Kidney epithelial cell (primary cell): Measurements from ENCODE around the gene GATD1. TPM values are rescaled to one million over a fixed set of nuclear protein-coding genes. Genes with fewer than 3 reads are reported as not detected.

Source experiments
- DNase-seq: peaks from one replicate; pipeline ENCODE4 v3.0.0-alpha.2; 2010; ENCODE audit warnings: low read depth
- H3K27me3 ChIP-seq: 2 replicates; pipeline ENCODE4 v1.6.0; 2011; ENCODE audit warnings: low read length; ENCODE audit not compliant: control insufficient read depth, insufficient read depth
- H3K36me3 ChIP-seq: 2 replicates; pipeline ENCODE4 v1.5.1; 2011; ENCODE audit warnings: low read length; ENCODE audit not compliant: control insufficient read depth, insufficient read depth
- H3K4me3 ChIP-seq: 2 replicates; pipeline ENCODE4 v1.5.1; 2011; ENCODE audit warnings: low read depth, mild to moderate bottlenecking, control low read depth, low read length
- total RNA-seq: library from RNA; depleted of rRNA; stranded (reverse); fragments of >200 nt; gene quantifications from 2 replicates; pipeline ENCODE4 v1.2.3, GENCODE V29; 2015
- TF ChIP-seq, protein P1 (sequence below): IDR thresholded peaks from 2 replicates; pipeline ENCODE4 v1.5.1; 2011; ENCODE audit warnings: mild to moderate bottlenecking, moderate library complexity, low read length, control low read depth, inconsistent platforms; ENCODE audit not compliant: insufficient read depth, poor library complexity, severe bottlenecking

GATD1 gene
- total RNA-seq, 1 donor from 2014 or later: 27.6 TPM

DNA sequence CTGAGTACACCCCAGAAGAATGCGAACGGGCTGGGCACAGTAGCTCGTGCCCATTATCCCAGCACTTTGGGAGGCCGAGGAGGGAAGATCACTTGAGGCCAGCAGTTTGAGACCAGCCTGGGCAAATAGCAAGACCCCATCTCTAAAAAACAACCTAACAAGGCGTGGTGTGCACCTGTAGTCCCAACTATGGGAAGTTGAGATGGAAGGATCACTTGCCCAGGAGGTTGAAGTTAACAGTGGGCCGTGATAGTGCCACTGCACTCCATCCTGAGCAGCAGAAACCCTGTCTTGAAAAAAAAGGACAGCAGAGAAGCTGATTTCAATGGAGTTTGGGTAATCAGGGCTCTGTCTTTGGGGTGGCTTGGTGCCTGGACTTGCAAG, 35.8 kb upstream of the GATD1 start:
- DNase-seq: no peak
- no peak overlapping the region for H3K4me3 ChIP-seq
- TF ChIP-seq, protein P1, sequence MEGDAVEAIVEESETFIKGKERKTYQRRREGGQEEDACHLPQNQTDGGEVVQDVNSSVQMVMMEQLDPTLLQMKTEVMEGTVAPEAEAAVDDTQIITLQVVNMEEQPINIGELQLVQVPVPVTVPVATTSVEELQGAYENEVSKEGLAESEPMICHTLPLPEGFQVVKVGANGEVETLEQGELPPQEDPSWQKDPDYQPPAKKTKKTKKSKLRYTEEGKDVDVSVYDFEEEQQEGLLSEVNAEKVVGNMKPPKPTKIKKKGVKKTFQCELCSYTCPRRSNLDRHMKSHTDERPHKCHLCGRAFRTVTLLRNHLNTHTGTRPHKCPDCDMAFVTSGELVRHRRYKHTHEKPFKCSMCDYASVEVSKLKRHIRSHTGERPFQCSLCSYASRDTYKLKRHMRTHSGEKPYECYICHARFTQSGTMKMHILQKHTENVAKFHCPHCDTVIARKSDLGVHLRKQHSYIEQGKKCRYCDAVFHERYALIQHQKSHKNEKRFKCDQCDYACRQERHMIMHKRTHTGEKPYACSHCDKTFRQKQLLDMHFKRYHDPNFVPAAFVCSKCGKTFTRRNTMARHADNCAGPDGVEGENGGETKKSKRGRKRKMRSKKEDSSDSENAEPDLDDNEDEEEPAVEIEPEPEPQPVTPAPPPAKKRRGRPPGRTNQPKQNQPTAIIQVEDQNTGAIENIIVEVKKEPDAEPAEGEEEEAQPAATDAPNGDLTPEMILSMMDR: no peak
- H3K27me3 ChIP-seq: no peaks in the 10 kb centered on the region
- H3K36me3 ChIP-seq: peaks cover 8% of the 10 kb centered on the region

DNA sequence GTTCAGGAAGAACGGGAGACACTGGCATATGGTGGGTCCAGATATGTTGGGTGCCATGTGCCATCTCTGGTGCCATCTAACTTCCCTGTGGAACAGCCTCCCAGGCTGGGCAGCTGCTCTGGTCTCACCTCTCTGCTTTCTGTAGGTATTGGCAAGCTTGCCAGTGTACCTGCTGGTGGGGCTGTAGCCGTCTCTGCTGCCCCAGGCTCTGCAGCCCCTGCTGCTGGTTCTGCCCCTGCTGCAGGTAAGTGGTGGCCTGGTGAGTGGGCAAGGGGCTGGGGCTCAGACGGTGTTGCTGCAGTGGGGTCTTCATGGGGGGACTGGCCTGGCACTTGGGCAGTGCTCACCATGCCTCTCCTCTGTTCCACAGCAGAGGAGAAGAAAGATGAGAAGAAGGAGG, 35.1 kb upstream of the GATD1 start:
- no peak overlapping the region for H3K4me3 ChIP-seq
- no peak for DNase-seq
- peaks cover 8% of the 10 kb centered on the region for H3K36me3 ChIP-seq
- TF ChIP-seq, protein P1: no peak
- no peaks in the 10 kb centered on the region for H3K27me3 ChIP-seq

DNA sequence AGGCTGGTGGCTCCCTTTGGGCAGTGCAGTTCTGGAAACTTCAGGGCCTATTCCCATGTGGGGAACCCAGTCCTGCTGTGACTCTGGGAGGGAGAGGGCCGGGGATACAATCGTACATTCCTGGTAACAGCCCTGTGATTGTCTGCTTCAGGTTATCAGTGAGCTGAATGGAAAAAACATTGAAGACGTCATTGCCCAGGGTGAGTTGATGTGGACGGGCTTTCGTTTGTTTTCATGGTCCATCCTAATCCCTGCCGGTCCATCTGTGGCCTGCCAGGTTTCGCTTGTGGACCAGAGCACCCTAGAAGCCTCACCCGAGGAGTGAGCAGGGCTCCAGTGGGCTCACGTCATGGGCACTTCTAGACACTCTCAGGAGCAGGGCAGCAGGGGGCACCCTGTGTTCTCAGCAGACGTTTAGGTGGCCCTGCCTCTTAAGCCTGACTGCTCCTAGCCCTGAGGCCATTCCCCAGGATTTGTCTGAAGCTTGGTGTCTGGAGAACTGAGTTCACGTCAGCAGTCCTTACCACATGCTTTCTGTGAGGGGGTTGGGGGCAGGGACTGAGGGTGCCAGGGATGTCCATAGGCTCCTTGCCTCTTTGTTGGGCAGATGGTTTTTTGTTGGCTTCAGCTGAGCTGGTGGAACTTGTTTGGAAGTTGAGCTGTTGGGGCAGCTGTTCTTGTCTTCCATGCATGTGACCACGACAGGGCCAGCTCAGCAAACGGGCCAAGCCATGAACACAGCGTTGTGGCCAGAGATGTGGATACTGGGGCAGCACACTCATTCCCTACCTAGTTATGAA, 34.4 kb upstream of the GATD1 start:
- TF ChIP-seq, protein P1: peak; percentile 15
- Histone ChIP-seq H3K4me3 (no peak overlapping the region), H3K27me3 (no peaks in the 10 kb centered on the region), H3K36me3 (peaks cover 8% of the 10 kb centered on the region)
- no peak for DNase-seq

DNA sequence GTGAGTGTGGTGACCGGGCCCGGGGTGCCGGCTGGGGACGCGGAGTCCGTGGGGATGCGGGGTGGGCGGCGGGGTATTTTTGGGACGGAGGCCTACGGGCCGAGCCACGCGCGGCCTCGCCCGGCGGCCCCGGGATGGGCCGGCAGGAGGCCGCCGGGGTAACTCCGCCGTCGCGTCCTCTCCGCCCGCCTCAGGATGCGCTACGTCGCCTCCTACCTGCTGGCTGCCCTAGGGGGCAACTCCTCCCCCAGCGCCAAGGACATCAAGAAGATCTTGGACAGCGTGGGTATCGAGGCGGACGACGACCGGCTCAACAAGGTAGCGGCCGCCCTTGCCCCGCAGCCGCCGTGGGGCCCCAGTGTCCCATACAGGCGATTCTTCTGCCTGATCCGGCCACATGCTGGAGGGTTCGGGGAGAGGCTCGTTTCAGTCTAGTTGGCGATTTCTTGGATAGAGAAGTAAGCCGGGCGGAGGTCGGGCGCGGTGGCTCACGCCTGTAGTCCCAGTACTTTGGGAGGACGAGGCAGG, 32.8 kb upstream of the GATD1 start:
- H3K36me3 ChIP-seq: peaks cover 8% of the 10 kb centered on the region
- TF ChIP-seq, protein P1: no peak

DNA sequence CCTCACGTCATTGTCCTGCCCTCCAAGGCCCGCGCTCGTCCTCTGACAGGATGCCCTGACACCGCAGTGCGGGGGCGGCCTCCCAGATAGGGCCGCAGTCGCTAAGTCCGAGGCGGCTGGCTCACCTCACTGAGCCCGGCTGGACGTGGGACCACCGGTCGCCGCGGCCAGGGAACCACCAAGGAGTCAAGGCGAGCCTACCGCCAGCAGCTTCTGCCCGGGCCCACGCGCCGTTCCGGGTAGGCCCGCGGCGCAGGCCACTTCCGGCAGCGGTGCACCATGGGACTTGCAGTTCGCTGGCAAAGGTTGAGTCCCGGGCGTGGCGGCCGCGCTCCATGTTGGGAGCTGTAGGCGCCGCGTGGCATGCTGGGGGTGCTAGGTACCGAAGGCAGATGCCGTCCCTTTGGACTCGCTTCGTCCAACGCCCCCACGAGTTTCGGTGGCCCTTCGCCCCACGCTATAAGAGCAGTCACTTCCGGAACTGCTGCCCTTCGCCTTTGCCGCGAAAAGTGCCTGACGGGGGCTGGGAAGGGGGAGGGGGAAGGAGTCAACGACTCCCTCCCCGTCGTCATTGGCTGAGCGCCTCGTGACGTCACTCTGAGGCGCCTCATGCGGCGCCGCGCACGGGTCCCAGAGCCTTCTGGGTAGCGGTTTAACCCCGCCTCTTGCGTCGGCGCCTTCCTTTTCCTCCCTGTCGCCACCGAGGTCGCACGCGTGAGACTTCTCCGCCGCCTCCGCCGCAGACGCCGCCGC, 32.2 kb upstream of the GATD1 start, which contains the start of gene RPLP2:
TSS of gene RPLP2 (plus strand) at position 681 of the 753 bp plus-strand sequence. CDS start 268 bp downstream, outside the sequence.
- Histone ChIP-seq H3K4me3 (peak within 1 kb of the TSS; percentile 98), H3K36me3 (peaks cover 8% of the 10 kb centered on the region), H3K27me3 (no peaks in the 10 kb centered on the region)
- DNase-seq: peak; percentile 76
- TF ChIP-seq, protein P1: no peak

More for the DNA sequence above, 32.8 kb upstream of the GATD1 start:
- no peak for DNase-seq
- no peaks in the 10 kb centered on the region for H3K27me3 ChIP-seq
- peak overlapping the region; percentile 98 for H3K4me3 ChIP-seq
